Gastrocnemius medialis (tissue), 4 donors: ENCODE data around the gene CPTP.

Source experiments
- CTCF ChIP-seq, 5 experiments: fragments of 450-650 bp in 3 of 5; fragments of 200-600 bp in 2 of 5; sonication (generic) in 2 of 5; IDR thresholded peaks in 4 of 5; conservative IDR thresholded peaks in 1 of 5; 1 replicate in 4 of 5; 2 replicates in 1 of 5; pipeline ENCODE4 v1.5.1; 2016 to 2019; ENCODE audit warnings: antibody characterized with exemption in 5 of 5, mild to moderate bottlenecking in 3 of 5, moderate library complexity in 3 of 5
- POLR2A ChIP-seq, 2 donors: fragments of 450-650 bp; IDR thresholded peaks; one replicate each; pipeline ENCODE4 v1.6.1; 2017; ENCODE audit warnings: antibody characterized with exemption in 2 of 2, mild to moderate bottlenecking in 2 of 2, moderate library complexity in 2 of 2

GRCh38 chr1:1292851-1293250 lies 31.8 kb upstream of the CPTP start:
- TF ChIP-seq CTCF (IDR thresholded peaks at IDR 0.05 in 4 of 5, conservative IDR thresholded peaks at IDR 0.05 in 1 of 5) (no peak), POLR2A (IDR thresholded peaks at IDR 0.05) (no peak)
